Caco-2 (cell line): ENCODE data around the gene CASP9. TPM values are rescaled to one million over a fixed set of nuclear protein-coding genes. Genes with fewer than 3 reads are reported as not detected.
"Not testable (repeated sequence)": the region's sequence is repeated elsewhere in the genome, so short reads cannot be mapped to it uniquely, and the experiment has no call there.

Source experiments
- BruUV-seq: library from RNA; stranded (reverse); fragments of 400-500 nt; replicated peaks from 2 replicates; lab custom pipeline; 2021; lab: Mats Ljungman, UMichigan
- CTCF ChIA-PET: fragments of 300-600 bp; sonication (Branson Sonifier 250); formaldehyde crosslinking; loops from one replicate; lab custom pipeline; 2022; ENCODE audit warnings: antibody characterized with exemption; lab: Charles Lee
- POLR2A ChIA-PET: fragments of 300-600 bp; sonication (Branson Sonifier 250); formaldehyde crosslinking; loops from one replicate; lab custom pipeline; 2022; ENCODE audit warnings: antibody characterized with exemption; lab: Charles Lee
- DNase-seq, 2 experiments: peaks; one replicate each; pipeline versions ENCODE4 v3.0.0 to v3.0.0-alpha.2; 2020 to 2022
- H3K27me3 ChIP-seq: replicated peaks from 2 replicates; pipeline ENCODE4 v1.6.0; 2011; ENCODE audit warnings: low read length; ENCODE audit not compliant: control insufficient read depth, insufficient read depth
- H3K36me3 ChIP-seq: 2 replicates; pipeline ENCODE4 v1.5.1; 2011; ENCODE audit warnings: low read length; ENCODE audit not compliant: control insufficient read depth, insufficient read depth
- H3K4me1 ChIP-seq: fragments of 250-450 bp; sonication (Bioruptor Pico); 2 replicates; pipeline ENCODE4 v1.5.1; 2020; ENCODE audit warnings: mild to moderate bottlenecking
- H3K4me3 ChIP-seq: 2 replicates; pipeline ENCODE4 v1.5.1; 2011; ENCODE audit warnings: low read depth, mild to moderate bottlenecking, control low read depth, low read length
- H3K9me3 ChIP-seq: fragments of 250-450 bp; sonication (Bioruptor Pico); 2 replicates; pipeline ENCODE4 v1.5.1; 2020; ENCODE audit warnings: mild to moderate bottlenecking, moderate library complexity
- H3K27ac Mint-ChIP-seq: one replicate; pipeline ENCODE4 v1.8.0; 2022; ENCODE audit warnings: mixed read lengths; ENCODE audit not compliant: unreplicated experiment
- H3K27me3 Mint-ChIP-seq: one replicate; pipeline ENCODE4 v1.8.0; 2022; ENCODE audit warnings: mixed read lengths; ENCODE audit not compliant: insufficient read depth, unreplicated experiment
- H3K36me3 Mint-ChIP-seq: one replicate; pipeline ENCODE4 v1.8.0; 2022; ENCODE audit warnings: mild to moderate bottlenecking, mixed read lengths; ENCODE audit not compliant: insufficient read depth, unreplicated experiment
- H3K4me1 Mint-ChIP-seq: one replicate; pipeline ENCODE4 v1.8.0; 2022; ENCODE audit warnings: low read depth, mixed read lengths; ENCODE audit not compliant: unreplicated experiment
- H3K4me3 Mint-ChIP-seq: one replicate; pipeline ENCODE4 v1.8.0; 2022; ENCODE audit warnings: mild to moderate bottlenecking, moderate library complexity, mixed read lengths; ENCODE audit not compliant: unreplicated experiment
- H3K9me3 Mint-ChIP-seq: one replicate; pipeline ENCODE4 v1.8.0; 2022; ENCODE audit warnings: mixed read lengths; ENCODE audit not compliant: unreplicated experiment
- CTCF ChIP-seq, 2 experiments: fragments of 200-600 bp in 1 of 2; IDR thresholded peaks; 1 replicate in 1 of 2; 2 replicates in 1 of 2; pipeline versions ENCODE4 v1.5.1 to v1.8.0; 2011 to 2022; ENCODE audit warnings: antibody characterized with exemption in 1 of 2, control low read depth in 1 of 2, inconsistent platforms in 1 of 2, low read depth in 1 of 2, low read length in 1 of 2, mild to moderate bottlenecking in 1 of 2, moderate library complexity in 1 of 2; ENCODE audit not compliant: insufficient read depth in 1 of 2, severe bottlenecking in 1 of 2, unreplicated experiment in 1 of 2
- intact Hi-C: fragments of 100-400 bp; cut with micrococcal nuclease; formaldehyde crosslinking; loops from one replicate; pipeline ENCODE4 v1.10.0; 2022; ENCODE audit not compliant: unreplicated experiment
- total RNA-seq: library from RNA; stranded (reverse); gene quantifications from 2 replicates; pipeline ENCODE4 v1.2.3, GENCODE V29; 2022

CASP9 gene
- total RNA-seq, 1 experiment from 2014 or later = 9.9 TPM

GRCh38 chr1:15500184-15501178 lies 23.5 kb downstream of the CASP9 start:
- Mint-ChIP-seq H3K4me3 (no peak overlapping the region), H3K36me3 (no peaks in the 10 kb centered on the region), H3K4me1 (no peaks in the 10 kb centered on the region), H3K9me3 (no peaks in the 10 kb centered on the region), H3K27me3 (no peaks in the 10 kb centered on the region), H3K27ac (no peak overlapping the region)
- intact Hi-C loops = loop anchor here (1.0 kb wide), 1 partner anchor 177 kb away; no protein-coding TSS in a partner anchor
- no peak for TF ChIP-seq CTCF (IDR thresholded peaks at IDR 0.05; ENCODE audit: insufficient read depth in 1 of 2, low read depth in 1 of 2, low read length in 1 of 2, severe bottlenecking in 1 of 2, unreplicated experiment in 1 of 2)
- ChIA-PET CTCF (no interaction called here), POLR2A (no interaction called here)
- DNase-seq = no peak
- H3K9me3 ChIP-seq = no peaks in the 10 kb centered on the region
- H3K4me1 ChIP-seq = no peaks in the 10 kb centered on the region
- H3K36me3 ChIP-seq = no peaks in the 10 kb centered on the region; the same call in 1 of the 2 replicates
- H3K27me3 ChIP-seq = no peaks in the 10 kb centered on the region
- no peak overlapping the region for H3K4me3 ChIP-seq
- no TSS peak for BruUV-seq

GRCh38 chr1:15493869-15494390 lies 30.1 kb downstream of the CASP9 start:
- no peaks in the 10 kb centered on the region for H3K27me3 Mint-ChIP-seq
- BruUV-seq = no TSS peak
- ChIA-PET POLR2A (no interaction called here), CTCF (no interaction called here)
- no peak for TF ChIP-seq CTCF (IDR thresholded peaks at IDR 0.05; ENCODE audit: insufficient read depth in 1 of 2, low read depth in 1 of 2, low read length in 1 of 2, severe bottlenecking in 1 of 2, unreplicated experiment in 1 of 2)
- DNase-seq = no peak
- no peak overlapping the region for H3K4me3 Mint-ChIP-seq
- H3K9me3 Mint-ChIP-seq = no peaks in the 10 kb centered on the region
- H3K4me1 ChIP-seq = no peaks in the 10 kb centered on the region
- H3K4me3 ChIP-seq = no peak overlapping the region
- H3K27ac Mint-ChIP-seq = no peak overlapping the region
- H3K4me1 Mint-ChIP-seq = no peaks in the 10 kb centered on the region
- H3K9me3 ChIP-seq = no peaks in the 10 kb centered on the region
- intact Hi-C loops = no loop called here
- H3K36me3 ChIP-seq = no peaks in the 10 kb centered on the region; the same call in 1 of the 2 replicates
- H3K27me3 ChIP-seq = no peaks in the 10 kb centered on the region
- peaks cover 6% of the 10 kb centered on the region for H3K36me3 Mint-ChIP-seq

GRCh38 chr1:15492596-15492995 lies 31.4 kb downstream of the CASP9 start:
- Histone ChIP-seq H3K4me3 (no peak overlapping the region), H3K36me3 (no peaks in the 10 kb centered on the region; the same call in 1 of the 2 replicates), H3K9me3 (no peaks in the 10 kb centered on the region), H3K4me1 (no peaks in the 10 kb centered on the region), H3K27me3 (no peaks in the 10 kb centered on the region)
- CTCF ChIA-PET = no interaction called here
- Mint-ChIP-seq H3K36me3 (peaks cover 6% of the 10 kb centered on the region), H3K27me3 (no peaks in the 10 kb centered on the region), H3K4me3 (no peak overlapping the region), H3K9me3 (no peaks in the 10 kb centered on the region), H3K4me1 (no peaks in the 10 kb centered on the region), H3K27ac (no peak overlapping the region)
- no peak for DNase-seq
- POLR2A ChIA-PET = no interaction called here
- no peak for TF ChIP-seq CTCF (IDR thresholded peaks at IDR 0.05; ENCODE audit: insufficient read depth in 1 of 2, low read depth in 1 of 2, low read length in 1 of 2, severe bottlenecking in 1 of 2, unreplicated experiment in 1 of 2)
- BruUV-seq = no TSS peak
- intact Hi-C loops = no loop called here

- intact Hi-C loops = not testable (repeated sequence)
Measured at GRCh38 chr1:15491010-15491409, 33.0 kb downstream of the CASP9 start.

More at GRCh38 chr1:15491010-15491409, 33.0 kb downstream of the CASP9 start:
- H3K27me3 ChIP-seq, H3K36me3 ChIP-seq, H3K4me1 Mint-ChIP-seq, DNase-seq, H3K36me3 Mint-ChIP-seq, H3K27ac Mint-ChIP-seq, H3K4me3 Mint-ChIP-seq, H3K4me3 ChIP-seq, CTCF ChIA-PET, H3K9me3 ChIP-seq, BruUV-seq, H3K9me3 Mint-ChIP-seq, H3K27me3 Mint-ChIP-seq, H3K4me1 ChIP-seq: not testable (repeated sequence)
- POLR2A ChIA-PET = interaction anchor here (0.5 kb wide), 1 partner anchor 482 kb away, joined by 12 read pairs; no protein-coding TSS in a partner anchor
